ENCODE measurements around the gene C14orf119. TPM values are rescaled to one million over a fixed set of nuclear protein-coding genes. Genes with fewer than 3 reads are reported as not detected.
A peak's percentile ranks its signal among the peaks of the same experiment; 100 is the strongest.

C14orf119 gene
- total RNA-seq, 1 experiment from 2014 or later, result 65.1 TPM

GRCh38 chr14:23103581-23103980 lies 8.3 kb downstream of the C14orf119 start:
- Histone ChIP-seq H2BK20ac (ENCODE audit: low read depth, low read length, poor library complexity, severe bottlenecking) (no peak overlapping the region), H2BK15ac (ENCODE audit: low read depth, low read length) (no peak overlapping the region), H3K27ac (ENCODE audit: insufficient read length, low read depth, low read length) (no peak overlapping the region), H2BK120ac (ENCODE audit: low read depth, low read length, poor library complexity, severe bottlenecking) (no peak overlapping the region), H3K18ac (ENCODE audit: insufficient read length, low read depth, low read length) (no peak overlapping the region), H4K91ac (ENCODE audit: insufficient read length, low read depth, low read length) (no peak overlapping the region), H3K56ac (ENCODE audit: insufficient read length, low read depth, low read length) (no peak overlapping the region), H4K20me1 (ENCODE audit: control insufficient read depth, insufficient read depth, insufficient read length) (no peaks in the 10 kb centered on the region), H3K27me3 (ENCODE audit: insufficient read depth, low read length) (no peaks in the 10 kb centered on the region), H3K79me1 (ENCODE audit: insufficient read depth, low read depth, low read length, poor library complexity, severe bottlenecking) (no peaks in the 10 kb centered on the region), H2BK5ac (ENCODE audit: insufficient read length, low read length) (no peak overlapping the region), H3K9me3 (ENCODE audit: control insufficient read depth, low read depth, low read length) (no peaks in the 10 kb centered on the region), H2BK12ac (ENCODE audit: insufficient read length, low read depth, low read length) (no peak overlapping the region), H3K4me2 (ENCODE audit: insufficient read depth, insufficient read length, low read length) (no peak overlapping the region), H3K4ac (ENCODE audit: low read depth, low read length) (no peak overlapping the region), H2AK5ac (ENCODE audit: insufficient read length, low read length) (no peak overlapping the region), H3K9ac (ENCODE audit: extremely low read depth, insufficient read length, low read length) (no peak overlapping the region), H4K5ac (ENCODE audit: insufficient read length, low read depth, low read length) (no peak overlapping the region), H3K4me1 (ENCODE audit: insufficient read depth, low read length) (no peaks in the 10 kb centered on the region; the same call in 1 of the 2 replicates), H3T11ph (ENCODE audit: low read length) (no peak overlapping the region), H3K79me2 (ENCODE audit: insufficient read depth, low read length) (no peaks in the 10 kb centered on the region), H4K8ac (replicated peaks; ENCODE audit: insufficient read length, low read depth, low read length) (no peak overlapping the region), H3K23ac (ENCODE audit: insufficient read length, low read depth, low read length) (no peak overlapping the region), H3K23me2 (ENCODE audit: insufficient read length, low read depth, low read length, poor library complexity, severe bottlenecking) (no peaks in the 10 kb centered on the region), H3K14ac (ENCODE audit: insufficient read depth, low read length) (no peak overlapping the region), H2AFZ (ENCODE audit: low read length) (no peak overlapping the region)
- WGBS (ENCODE audit: extremely low coverage, insufficient read length, low lambda C conversion rate), result no CpG with 5 or more reads among the region's 4 CpGs
- H3K9me3 Mint-ChIP-seq, result peaks cover 3 to 4% of the 10 kb centered on the region in 2 experiments; a peak in 3 of 5 replicates
- peak overlapping the region in 1 of 3 experiments; percentile 30; a peak in 1 of 7 replicates for H3K27ac Mint-ChIP-seq
- H3K27me3 Mint-ChIP-seq (ENCODE audit: low read depth), result peaks cover 27% of the 10 kb centered on the region
- H3K36me3 Mint-ChIP-seq (ENCODE audit: insufficient read depth in 1 of 3, low read depth in 3 of 3), result peaks cover 3 to 7% (median 4%) of the 10 kb centered on the region in 3 experiments; a peak in 5 of 7 replicates
- peaks cover 45 to 58% of the 10 kb centered on the region in 2 experiments for H3K4me1 Mint-ChIP-seq
- TF ChIP-seq CTCF (conservative IDR thresholded peaks at IDR 0.05), result no peak
- H3K4me3 Mint-ChIP-seq, result no peak overlapping the region
- no peak for DNase-seq

Data from H9 (cell line).